ENCODE results near the gene ZNF574.

DNA sequence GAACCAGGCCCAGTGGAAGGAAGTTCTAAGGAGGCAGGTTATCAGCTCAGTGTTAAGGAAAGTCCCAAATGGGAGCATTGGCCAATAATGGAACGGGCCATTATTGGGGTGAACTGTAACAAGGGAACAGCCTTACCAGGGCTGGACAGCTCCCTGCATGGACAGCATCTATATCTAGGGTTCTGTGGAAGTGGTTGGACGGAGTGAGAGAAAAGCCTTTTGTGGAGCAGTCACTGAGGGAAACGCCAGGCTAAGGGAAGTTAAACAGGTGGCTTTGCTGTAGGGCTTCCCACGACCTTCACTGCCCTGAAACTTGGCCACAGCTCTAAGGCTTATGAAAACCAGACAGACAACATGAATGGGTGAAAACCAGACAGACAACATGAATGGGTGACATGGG is 39.3 kb downstream of the ZNF574 start:
- TF ChIP-seq, protein P1, sequence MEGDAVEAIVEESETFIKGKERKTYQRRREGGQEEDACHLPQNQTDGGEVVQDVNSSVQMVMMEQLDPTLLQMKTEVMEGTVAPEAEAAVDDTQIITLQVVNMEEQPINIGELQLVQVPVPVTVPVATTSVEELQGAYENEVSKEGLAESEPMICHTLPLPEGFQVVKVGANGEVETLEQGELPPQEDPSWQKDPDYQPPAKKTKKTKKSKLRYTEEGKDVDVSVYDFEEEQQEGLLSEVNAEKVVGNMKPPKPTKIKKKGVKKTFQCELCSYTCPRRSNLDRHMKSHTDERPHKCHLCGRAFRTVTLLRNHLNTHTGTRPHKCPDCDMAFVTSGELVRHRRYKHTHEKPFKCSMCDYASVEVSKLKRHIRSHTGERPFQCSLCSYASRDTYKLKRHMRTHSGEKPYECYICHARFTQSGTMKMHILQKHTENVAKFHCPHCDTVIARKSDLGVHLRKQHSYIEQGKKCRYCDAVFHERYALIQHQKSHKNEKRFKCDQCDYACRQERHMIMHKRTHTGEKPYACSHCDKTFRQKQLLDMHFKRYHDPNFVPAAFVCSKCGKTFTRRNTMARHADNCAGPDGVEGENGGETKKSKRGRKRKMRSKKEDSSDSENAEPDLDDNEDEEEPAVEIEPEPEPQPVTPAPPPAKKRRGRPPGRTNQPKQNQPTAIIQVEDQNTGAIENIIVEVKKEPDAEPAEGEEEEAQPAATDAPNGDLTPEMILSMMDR (IDR thresholded peaks at IDR 0.05; ENCODE audit: low read depth, low read length): no peak
- no peak for TF ChIP-seq EZH2phosphoT487 (IDR thresholded peaks at IDR 0.05; ENCODE audit: low read depth)
